Raji (cell line): ENCODE results near the gene CLSTN2.

Experiments used
- POLR2A ChIP-seq: IDR thresholded peaks from 2 replicates; pipeline ENCODE4 v1.6.1; 2011; ENCODE audit warnings: low read depth, low read length, control low read depth; ENCODE audit not compliant: insufficient read depth

CLSTN2 gene

DNA sequence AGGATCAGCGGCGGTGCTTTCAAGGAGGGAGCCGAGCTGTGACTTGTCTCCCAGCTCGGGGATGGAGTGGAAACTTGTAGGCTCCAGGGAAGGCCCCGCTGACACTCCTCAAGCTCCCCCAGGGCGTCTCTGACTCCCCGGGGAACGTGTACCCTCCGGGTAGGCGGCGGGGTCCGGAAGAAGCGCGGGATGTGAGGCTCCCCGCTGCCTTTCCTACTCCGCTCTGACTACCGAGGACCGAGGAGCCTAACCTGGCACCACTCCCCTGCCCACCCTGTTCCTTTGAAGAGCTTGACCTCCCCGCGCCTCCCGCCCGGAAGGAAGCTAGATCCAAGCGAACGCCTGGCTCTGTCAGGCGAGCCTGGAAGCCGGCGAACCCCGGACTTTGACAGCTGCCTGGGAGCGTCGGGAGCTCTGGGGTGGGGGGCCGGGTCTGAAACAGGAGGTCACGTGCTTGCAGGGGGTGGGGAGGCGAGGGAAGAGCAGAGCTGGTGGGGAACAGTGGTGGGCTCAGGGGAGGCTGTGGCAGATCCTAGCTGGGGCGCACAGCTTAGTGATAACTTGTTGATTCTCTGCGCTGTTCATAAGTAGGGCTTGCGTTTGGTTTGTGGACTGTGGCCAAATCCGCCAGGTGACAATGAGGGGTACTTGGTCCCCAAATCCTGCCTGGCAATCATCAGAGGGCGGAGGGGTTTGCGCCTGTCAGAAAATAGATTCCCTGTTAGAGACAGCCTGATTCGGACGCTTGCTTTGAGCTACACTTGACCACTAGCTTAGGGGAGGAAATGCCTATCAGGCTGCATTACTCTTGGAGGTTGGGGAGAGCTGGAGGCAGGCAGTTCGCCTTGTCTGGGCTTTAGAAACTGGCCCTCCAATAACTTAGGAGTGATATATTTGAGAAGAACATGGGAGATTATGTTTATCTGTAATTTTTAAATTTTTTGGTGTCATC lies 1.2 kb downstream of the CLSTN2 start:
- no peak for TF ChIP-seq POLR2A

GRCh38 chr3:139937674-139938279 lies 2.8 kb downstream of the CLSTN2 start:
- TF ChIP-seq POLR2A, result no peak

DNA sequence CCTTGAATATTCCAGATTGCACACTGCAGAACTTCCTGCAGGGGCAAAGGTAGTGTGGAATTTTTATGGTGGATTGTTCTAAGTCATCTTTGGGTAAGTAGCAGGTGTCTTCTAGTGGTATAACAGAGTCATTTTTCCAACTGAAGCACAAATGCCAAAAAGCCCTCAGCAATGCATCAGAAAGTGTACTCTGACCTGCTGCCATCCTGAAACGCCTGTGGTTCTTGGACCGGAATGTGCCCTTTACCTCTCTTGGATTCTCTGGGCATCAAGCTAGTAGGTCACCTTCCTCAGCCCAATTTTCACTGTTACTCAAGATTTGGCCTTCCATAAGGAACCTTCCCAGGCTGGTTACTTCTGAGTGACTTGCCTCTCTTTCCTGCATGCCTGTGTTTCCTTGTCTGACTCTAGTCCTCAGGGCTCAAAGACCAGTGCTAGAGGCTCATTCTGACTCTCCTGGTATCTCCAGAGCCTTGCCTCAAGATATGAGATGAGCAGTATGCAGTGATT lies 4.8 kb downstream of the CLSTN2 start:
- TF ChIP-seq POLR2A, result no peak

DNA sequence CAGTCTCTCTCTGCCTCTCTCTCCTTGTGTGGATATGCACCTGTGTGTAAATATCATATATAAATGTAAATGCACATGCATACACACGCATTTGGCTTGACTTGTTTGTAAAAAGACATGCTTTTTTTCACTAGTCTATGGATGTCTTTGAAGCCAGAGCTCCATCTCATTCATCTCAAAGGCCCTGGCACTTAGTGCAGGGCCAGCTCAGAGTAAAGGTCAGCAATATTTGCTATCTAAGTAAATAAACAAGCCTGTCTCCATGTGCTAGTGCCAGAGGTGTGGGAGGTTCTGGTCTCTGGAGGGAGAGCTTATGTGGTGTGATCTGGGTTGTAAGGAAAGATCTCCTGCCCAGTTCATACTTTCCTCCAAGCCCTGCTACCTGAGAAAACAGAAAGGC lies 5.6 kb downstream of the CLSTN2 start:
- no peak for TF ChIP-seq POLR2A

GRCh38 chr3:139941580-139941979 lies 6.6 kb downstream of the CLSTN2 start:
- no peak for TF ChIP-seq POLR2A

- no peak for TF ChIP-seq POLR2A
These were observed 9.4 kb downstream of the CLSTN2 start for GRCh38 chr3:139944256-139944910.

DNA sequence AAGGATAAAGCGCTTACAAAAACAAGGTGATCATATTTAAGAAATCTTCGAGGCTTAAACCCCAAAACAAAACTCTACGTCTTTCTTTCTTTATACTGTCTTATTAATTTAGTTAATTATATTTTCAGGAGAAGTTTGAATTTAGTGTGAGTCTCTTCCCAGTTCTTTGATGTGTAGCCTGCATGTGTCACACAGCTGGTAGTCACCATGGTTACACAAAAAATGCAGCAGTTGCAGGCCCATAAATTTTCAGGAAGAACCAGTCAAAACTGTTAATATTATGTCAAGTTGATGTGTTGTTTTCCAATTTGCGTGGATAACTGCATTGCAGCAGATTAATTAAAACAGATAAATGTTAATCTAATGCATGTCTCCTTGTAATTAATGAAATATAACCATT lies 10.4 kb downstream of the CLSTN2 start:
- no peak for TF ChIP-seq POLR2A

DNA sequence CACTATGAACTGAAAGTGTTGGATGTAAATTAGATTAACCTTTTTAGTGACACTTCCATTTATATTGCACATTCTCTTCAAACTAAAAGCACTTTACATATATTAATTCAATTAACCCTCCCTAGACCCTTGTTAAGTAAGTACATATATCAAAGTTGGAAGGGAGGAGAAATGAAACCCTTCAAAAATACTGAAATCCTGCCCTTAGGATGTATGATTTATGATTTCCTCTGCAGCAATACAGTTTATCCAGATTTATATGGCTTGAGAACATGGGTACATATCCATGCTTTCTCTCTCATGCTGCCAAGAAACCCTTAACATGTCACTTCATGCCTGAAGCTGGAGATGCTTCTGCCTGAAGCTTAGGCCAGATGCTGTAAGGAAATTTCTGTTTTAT lies 11.0 kb downstream of the CLSTN2 start:
- TF ChIP-seq POLR2A, result no peak

GRCh38 chr3:139948467-139948866 lies 13.5 kb downstream of the CLSTN2 start:
- TF ChIP-seq POLR2A, result no peak

DNA sequence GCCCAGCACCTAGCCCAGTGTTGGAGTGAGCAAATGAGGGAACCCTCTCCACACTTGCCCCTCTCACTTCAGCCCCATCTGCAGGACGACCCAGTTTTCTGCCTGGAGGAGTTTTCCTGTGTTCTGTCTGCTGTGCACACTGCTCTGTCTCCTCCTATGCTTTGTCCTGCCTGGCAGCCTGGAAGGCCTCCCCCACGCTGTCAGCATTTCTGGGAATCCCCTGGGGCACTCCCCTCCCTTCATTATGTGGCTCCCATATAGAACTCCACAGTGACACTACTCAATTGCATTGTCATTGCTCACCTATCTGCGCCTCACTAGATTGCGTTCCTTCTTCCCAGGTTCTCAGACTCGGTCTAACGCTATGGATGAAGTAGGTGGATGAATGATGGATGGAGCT lies 13.9 kb downstream of the CLSTN2 start:
- no peak for TF ChIP-seq POLR2A

- no peak for TF ChIP-seq POLR2A
These were observed 18.3 kb downstream of the CLSTN2 start for GRCh38 chr3:139953131-139953910.

GRCh38 chr3:139954146-139954860 lies 19.3 kb downstream of the CLSTN2 start:
- TF ChIP-seq POLR2A, result no peak

DNA sequence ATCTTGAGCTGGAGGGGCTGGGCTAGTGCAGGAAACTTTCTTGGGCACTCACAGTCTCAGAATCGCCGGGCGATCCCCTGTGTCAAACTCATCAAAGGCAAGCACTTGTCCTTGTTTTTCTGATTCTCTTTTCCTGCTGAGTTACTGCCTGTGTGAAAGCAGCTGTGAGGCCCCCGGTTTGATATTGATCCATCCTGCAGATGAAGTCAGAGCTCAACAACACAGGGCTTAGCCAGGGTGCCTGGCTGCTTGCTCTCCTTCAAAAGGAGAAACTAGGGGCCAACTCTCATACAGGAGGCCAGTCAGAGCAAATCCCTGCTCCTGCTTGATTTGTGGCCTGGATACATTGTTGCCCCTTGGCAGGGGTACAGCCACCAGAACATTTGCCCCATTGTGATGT lies 22.9 kb downstream of the CLSTN2 start:
- TF ChIP-seq POLR2A, result no peak

- no peak for TF ChIP-seq POLR2A
These were observed 34.4 kb downstream of the CLSTN2 start for GRCh38 chr3:139969386-139969785.
